GM21360 (cell line): ENCODE data around the gene NLRP5.
"Not testable (repeated sequence)": the region's sequence is repeated elsewhere in the genome, so short reads cannot be mapped to it uniquely, and the experiment has no call there.

Experiments
- ATAC-seq: cut with Tn5 transposase; IDR thresholded peaks from one replicate; pipeline ENCODE4 v1.9.1; 2021; ENCODE audit warnings: mild to moderate bottlenecking, moderate library complexity; ENCODE audit not compliant: unreplicated experiment

The NLRP5 gene

DNA sequence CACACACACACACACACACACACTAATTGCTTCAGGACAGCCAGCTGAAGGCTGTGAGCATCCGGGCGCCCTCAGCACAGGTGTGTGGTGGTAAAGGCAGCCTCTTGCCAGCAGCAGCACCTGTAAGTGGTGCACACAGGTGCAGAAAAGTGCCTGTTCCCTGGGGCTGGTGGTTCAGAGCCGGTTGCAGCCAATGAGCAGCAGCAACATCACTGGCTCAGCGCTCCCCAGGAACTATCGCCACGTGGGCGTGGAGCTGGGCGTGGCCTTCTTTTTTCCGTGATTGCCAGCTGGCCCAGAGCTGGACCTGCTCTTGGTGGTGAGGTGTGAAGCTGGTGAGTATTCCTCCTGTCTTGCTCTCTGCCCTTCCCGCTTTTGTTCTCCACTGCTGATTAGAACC lies at the start of gene NLRP5:
TSS of gene NLRP5 (plus strand) at position 289 of the 400 bp plus-strand sequence.
- ATAC-seq: no peak

- no peak for ATAC-seq
Observed at GRCh38 chr19:55939206-55939605, 47.4 kb upstream of the NLRP5 start.

- no peak for ATAC-seq
Observed at GRCh38 chr19:55940306-55940705, 46.3 kb upstream of the NLRP5 start.

GRCh38 chr19:55947532-55947931 lies 39.0 kb upstream of the NLRP5 start, which contains the start of gene NLRP8:
Gene NLRP8 (plus strand): TSS chr19:55947832.
- no peak for ATAC-seq

GRCh38 chr19:55950566-55950965 lies 36.0 kb upstream of the NLRP5 start:
- not testable (repeated sequence) for ATAC-seq

DNA sequence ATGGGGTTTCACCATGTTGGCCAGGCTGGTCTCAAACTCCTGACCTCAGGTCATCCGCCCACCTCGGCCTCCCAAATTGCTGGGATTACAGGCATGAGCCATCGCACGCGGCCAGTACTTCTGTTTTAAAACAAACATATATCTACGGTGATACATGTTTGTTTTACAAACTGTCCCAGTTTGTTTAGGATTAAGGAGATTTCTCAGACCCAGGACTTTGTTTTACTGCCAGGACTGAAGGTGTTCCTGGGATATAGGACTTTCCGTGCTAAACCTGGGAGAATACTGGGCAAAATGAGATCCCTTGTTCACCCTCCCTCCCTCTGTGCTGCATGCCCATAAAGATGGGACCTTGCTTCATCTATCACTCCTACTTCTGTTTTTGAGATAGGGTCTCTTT lies 30.1 kb upstream of the NLRP5 start:
- no peak for ATAC-seq

- ATAC-seq: no peak
Observed at GRCh38 chr19:55958356-55958755, 28.2 kb upstream of the NLRP5 start.

DNA sequence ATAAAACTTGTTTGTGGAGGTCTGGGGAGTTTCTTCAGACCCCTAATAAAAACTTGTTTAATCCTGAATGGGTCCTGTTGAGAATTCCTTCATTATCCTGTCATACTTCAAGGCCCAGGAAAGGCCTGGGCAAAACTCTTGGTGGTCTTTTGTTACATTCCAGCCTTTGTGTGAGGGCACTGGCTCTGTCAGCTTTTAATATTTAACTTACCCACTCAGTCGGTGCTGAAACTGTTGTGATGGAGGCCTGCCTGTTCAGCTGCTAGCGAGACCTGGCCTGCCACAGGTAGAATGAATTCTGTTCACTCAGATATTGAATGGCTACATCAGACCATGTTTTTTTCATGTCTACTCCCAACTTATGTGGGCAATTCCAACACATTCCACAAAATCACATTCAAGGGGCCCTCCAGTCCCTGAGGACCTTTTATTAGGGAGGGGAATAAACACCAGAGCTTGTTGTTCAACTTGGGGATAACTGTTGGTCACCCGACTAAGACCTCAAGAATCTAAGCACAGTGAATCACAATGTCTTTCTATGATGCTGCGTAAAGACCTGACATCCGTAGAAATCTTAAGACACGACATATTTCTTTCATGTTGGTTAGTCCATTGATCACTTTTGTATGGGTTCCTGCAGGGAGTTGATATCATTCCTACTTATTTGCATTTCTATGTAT lies 26.4 kb upstream of the NLRP5 start:
- no peak for ATAC-seq

DNA sequence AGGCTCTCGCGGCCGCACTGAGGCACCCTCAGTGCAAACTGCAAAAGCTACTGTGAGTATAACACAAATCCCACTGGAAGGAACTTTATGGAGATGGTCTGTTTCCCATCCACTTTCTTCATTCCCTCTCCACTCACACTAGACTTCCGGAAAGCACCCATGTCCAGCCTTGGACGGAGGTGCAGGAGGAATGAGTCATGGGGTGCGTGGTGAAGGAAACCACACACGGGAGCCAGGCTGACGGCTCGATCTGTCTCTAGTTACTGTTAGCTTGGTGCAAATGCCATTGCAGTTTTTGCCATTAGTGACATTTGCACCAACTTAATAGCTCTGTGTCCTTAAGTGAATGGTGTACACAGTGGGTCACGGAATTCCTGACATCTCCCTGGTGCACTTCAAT lies 24.4 kb upstream of the NLRP5 start:
- no peak for ATAC-seq

DNA sequence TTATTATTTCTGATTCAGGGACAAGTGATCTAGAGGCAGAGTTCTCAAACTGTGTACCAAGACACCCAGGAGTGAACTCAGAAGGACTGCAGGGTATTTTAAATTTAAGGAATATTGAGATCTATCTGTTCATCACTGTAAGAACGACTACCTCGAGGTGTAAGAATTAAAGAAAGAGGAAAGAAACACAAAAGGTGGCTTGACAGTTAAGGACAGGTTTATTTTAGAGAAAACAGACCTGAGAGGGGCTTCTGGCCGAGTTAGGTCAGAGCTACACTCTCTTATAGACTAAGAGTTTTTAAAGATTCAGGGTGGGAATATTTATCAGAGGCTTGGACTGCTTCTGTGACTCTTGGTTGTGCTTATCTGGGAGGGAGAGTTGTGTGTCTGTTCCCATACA lies 12.6 kb upstream of the NLRP5 start:
- ATAC-seq: no peak

DNA sequence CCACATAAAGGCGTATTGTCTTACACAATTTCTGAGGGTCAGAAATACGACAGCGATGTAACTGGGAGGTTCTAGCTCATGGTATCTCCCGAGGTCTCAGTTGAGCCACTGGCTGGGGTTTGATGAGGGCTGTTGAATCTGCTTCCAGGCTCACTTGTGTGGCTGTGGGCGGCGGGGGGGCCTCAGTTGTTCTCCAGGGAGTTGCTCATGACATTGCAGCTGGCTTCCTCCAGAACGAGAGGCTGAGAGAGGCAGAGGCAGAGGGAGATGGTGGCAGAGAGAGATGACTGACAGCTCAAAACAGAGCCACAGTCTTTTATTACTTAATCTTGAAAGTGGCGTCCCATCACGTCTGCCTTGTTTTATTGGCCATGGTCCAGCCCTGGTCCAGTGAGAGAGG lies 6.2 kb upstream of the NLRP5 start:
- no peak for ATAC-seq

DNA sequence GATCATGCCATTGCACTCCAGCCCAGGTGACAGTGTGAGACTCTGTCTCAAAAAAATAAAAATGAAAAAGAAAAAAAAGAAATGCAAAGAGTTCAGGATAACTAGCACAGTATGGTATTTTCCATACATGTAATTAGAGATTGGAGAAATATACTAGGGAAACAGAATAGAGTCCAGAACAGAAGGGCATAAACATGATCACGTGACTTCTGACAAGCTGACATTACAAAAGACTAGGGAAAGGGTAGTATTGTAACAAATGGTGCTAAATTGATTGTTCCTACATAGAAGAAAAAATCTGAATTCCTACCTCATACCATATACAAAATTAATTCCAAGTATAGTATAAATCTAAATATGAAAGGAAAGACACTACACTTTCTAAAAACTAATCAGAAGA lies 1.3 kb upstream of the NLRP5 start:
- ATAC-seq: no peak

GRCh38 chr19:55990831-55991230 lies 4.3 kb downstream of the NLRP5 start:
- ATAC-seq: no peak

DNA sequence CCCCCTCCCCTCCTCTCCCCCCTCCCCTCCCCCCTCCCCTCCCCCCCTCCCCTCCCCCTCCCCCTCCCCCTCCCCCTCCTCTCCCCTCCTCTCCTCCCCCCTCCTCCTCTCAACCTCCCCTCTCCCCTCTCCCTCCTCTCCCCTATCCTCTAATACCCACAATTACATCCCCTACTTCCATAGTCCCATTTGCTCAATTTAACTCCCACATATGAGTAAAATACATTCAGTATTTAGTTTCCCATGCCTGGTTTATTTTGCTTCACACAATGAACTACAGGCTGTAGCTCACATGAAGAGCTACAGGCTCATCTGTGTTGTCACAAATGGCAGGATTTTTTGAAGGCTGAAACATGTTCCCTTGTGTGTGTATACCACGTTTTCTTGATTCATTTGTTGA lies 6.9 kb downstream of the NLRP5 start:
- ATAC-seq: no peak

DNA sequence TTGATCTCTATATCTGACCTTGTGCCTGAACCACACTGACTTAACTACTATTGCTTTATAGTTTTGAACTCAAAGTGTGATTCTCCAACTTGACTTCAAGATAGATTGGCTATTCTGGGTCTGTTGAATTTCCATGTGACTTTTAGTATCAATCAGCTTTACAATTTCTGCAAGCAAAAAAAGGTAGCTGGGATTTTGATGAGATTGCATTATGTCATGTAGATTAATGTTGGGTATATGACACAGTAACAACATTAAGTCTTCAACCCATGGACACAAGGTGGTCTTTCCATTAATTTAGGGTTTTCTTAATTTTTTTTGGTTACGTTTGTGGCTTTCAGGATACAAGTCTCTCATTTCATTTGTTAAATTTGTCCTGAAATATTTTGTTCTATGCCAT lies 28.2 kb downstream of the NLRP5 start:
- no peak for ATAC-seq

GRCh38 chr19:56015756-56016155 lies 29.2 kb downstream of the NLRP5 start:
- no peak for ATAC-seq

DNA sequence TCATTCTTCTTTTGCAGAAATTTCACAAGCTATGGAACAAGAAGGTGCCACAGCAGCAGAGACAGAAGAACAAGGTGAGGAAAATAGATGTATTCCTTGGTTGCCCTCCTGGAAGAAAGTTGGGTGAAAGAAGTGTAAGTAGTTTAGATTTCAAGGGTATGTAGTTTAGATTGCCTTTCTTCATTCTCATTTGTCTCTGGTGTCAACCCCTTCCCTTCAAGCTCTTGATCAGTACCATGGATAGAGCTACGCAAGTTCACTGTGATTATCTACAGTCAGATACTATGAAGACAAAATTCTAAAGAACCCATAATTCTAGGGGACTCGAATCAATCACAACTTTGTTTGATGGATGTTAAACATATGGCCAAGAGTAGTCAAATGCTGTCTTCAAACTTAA lies 32.8 kb downstream of the NLRP5 start:
- not testable (repeated sequence) for ATAC-seq

DNA sequence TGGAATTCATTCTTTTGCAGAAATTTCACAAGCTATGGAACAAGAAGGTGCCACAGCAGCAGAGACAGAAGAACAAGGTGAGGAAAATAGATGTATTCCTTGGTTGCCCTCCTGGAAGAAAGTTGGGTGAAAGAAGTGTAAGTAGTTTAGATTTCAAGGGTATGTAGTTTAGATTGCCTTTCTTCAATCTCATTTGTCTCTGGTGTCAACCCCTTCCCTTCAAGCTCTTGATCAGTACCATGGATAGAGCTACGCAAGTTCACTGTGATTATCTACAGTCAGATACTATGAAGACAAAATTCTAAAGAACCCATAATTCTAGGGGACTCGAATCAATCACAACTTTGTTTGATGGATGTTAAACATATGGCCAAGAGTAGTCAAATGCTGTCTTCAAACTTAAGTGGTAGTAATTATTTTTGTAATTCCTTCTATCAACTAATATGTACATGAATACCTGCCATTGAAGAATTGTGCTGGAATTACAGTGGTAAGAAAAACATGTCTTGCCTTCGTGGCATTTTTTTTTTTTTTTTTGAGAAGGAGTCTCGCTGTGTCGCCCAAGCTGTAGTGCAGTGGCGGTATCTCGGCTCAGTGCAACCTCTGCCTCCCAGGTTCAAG lies 33.9 kb downstream of the NLRP5 start:
- ATAC-seq: not testable (repeated sequence)

- no peak for ATAC-seq
Observed at GRCh38 chr19:56026769-56027168, 40.2 kb downstream of the NLRP5 start.

DNA sequence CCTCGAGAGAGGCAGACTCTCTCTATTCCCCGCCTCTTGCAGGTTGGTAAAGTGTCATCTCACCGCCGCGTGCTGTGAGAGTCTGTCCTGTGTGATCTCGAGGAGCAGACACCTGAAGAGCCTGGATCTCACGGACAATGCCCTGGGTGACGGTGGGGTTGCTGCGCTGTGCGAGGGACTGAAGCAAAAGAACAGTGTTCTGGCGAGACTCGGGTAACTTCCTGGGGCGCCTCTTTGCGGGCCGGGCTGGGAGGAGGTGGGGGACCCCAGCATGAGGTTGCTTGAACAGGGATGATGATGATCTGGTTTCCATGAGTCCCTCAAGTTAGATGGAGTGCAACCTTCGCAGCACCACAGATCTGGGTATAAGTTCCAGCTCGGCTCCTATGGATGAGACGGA lies 67.0 kb downstream of the NLRP5 start:
- no peak for ATAC-seq

GRCh38 chr19:56066152-56067023 lies 79.8 kb downstream of the NLRP5 start:
- no peak for ATAC-seq

DNA sequence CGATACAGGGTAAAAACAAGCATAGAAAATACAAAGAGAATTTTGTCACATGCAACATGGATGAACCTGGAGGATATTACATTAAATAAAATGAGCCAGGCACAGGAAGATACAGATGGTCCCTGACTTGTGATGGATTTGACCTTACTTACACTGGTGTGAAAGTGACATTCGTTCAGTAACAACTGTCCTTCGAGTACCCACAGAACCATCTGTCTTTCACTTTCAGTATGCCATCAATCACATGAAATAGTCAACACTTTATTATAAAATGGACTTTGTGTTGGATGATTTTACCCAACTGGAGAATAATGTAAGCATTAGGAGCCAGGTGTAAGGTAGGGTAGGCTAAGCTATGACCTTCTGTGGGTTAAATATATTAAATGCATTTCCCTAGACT lies 83.1 kb downstream of the NLRP5 start:
- no peak for ATAC-seq
